NCI-H1694 treated with DMSO at 0.1 percent for 48 hours (cell line): ENCODE measurements around the gene SCD5.

Experiments used
- DNase-seq: peaks from one replicate; lab custom pipeline; 2025; lab: John Stamatoyannopoulos, UW

The SCD5 gene

DNA sequence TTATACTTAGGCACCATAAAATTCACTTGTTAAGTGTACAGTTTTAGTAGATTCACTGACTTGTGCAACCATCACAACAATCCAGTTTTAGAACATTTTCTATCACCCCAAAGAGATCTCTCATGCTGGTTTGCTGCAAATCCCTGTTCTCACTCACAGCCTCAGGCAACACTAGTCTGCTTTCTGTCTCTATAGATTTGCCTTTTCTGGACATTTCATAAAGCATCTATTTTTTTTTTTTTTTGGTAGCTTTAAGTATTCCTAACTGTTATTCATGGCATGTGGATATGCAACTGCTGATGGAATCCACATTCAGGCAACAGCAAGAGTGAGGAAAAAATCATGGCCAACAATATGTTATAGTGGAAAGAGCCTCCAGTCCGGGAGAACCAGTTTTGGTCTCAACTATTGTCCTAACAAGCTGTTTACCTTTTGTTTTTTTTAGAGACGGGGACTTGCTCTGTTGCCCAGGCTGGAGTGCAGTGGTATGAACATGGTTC, 209.8 kb downstream of the SCD5 start:
- no peak for DNase-seq

- no peak for DNase-seq
These were observed 210.6 kb downstream of the SCD5 start for GRCh38 chr4:82587826-82588540.

DNA sequence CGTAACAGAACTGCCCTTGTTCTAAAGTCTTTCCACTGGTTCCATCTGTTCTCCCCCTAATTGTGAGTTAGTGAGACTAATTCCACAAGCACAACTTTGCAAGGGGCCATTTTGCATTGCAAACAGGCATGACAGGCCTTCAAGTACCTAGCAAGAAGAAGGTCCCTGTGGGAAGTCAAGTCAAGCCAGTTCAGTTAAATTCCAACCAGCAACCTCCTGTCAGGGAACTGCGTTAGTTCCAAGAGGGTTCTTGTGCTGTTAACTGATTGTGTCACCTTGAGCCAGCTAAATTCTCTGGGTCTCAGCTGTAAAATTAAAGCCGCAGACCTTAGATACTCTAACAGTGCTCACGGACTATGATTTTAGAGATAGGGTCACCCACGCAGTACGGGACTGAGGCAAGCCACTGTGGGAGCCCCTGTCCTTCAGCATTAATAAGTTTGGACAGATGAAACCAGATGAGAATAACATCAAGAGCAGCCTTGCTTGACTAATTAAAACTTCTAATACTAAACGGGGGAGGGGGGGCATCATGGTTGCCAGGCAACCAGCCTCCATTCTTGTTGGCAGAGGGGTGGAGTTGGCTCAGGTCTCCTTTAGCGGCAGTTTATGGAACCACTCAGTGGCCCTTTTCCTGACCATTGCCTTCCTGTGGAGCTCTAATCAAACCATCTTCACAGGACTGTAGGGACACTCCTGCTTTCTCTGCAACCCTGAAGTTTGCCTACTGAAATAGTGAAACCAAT, 212.7 kb downstream of the SCD5 start:
- DNase-seq, result no peak

DNA sequence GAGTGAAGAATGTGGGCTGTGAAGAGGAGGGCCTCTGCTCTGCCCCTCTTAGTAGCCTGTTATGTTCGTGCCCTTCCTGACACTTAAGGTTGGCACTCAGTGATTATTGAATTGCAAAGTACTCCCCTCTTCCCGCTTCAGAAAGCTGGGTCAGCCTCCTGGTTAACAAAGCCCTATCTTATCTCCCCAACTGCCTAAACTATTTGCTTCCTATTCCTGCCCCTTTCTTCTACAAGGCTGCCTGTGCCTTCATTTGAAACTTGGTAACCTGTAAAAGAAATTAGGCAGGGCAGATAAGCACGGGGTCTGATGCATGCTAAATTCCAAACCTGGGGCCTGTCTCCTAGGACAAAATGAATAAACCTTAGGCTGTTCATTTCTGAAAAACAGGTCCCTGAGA, 213.7 kb downstream of the SCD5 start:
- DNase-seq, result no peak

- DNase-seq, result no peak
These were observed 214.6 kb downstream of the SCD5 start for GRCh38 chr4:82583897-82584587.

GRCh38 chr4:82579932-82580331, 218.7 kb downstream of the SCD5 start:
- DNase-seq, result no peak
